Measurements from ENCODE around the gene CDK5. TPM values are rescaled to one million over a fixed set of nuclear protein-coding genes. Genes with fewer than 3 reads are reported as not detected.
A peak's percentile ranks its signal among the peaks of the same experiment; 100 is the strongest.

CDK5 gene
- total and polyA plus RNA-seq, 9 of the 15 experiments (the other 6 are each of a cell fraction or from before 2014, with no cell fraction given): 3.2 to 38.0 (median 27.5) TPM

DNA sequence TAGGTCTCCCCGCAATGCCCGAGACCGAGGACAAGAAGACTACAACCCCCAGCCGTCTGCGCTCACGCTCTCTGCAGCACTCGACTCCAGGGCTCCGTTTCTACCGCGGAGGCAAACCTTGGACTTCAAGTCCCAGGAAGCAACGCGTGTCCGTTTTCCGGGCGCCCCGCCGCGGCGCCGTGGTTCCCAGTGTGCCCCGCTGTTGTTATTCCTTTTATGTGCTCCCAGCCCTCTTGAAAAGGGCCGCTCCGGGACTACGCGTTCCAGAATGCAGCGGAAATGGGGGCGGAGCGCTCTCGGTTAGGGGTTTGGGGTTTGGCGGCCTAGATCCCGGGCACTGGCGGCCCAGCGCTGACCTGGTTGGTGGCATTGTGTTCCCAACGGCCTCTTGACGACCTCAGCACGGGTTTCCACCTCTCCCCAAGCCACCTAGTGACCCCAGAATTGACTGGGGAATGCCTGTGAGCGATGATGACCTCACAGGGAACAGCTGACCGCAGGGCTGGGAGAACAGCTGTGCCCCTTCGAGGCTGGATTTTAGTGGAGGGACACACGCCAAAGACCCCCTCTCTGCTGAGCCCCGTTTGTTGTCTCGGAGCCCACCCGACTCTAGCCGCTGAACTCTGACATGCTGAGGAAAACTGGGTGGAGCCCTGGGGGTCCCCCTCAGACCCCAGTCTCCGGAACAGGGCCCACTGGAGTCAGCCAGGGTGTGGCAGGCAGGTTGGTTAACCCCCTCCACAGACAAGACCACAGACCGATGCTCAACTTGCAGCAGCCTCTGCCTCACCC is 488 bp upstream of the CDK5 start (continued):
- TF ChIP-seq, protein P1, sequence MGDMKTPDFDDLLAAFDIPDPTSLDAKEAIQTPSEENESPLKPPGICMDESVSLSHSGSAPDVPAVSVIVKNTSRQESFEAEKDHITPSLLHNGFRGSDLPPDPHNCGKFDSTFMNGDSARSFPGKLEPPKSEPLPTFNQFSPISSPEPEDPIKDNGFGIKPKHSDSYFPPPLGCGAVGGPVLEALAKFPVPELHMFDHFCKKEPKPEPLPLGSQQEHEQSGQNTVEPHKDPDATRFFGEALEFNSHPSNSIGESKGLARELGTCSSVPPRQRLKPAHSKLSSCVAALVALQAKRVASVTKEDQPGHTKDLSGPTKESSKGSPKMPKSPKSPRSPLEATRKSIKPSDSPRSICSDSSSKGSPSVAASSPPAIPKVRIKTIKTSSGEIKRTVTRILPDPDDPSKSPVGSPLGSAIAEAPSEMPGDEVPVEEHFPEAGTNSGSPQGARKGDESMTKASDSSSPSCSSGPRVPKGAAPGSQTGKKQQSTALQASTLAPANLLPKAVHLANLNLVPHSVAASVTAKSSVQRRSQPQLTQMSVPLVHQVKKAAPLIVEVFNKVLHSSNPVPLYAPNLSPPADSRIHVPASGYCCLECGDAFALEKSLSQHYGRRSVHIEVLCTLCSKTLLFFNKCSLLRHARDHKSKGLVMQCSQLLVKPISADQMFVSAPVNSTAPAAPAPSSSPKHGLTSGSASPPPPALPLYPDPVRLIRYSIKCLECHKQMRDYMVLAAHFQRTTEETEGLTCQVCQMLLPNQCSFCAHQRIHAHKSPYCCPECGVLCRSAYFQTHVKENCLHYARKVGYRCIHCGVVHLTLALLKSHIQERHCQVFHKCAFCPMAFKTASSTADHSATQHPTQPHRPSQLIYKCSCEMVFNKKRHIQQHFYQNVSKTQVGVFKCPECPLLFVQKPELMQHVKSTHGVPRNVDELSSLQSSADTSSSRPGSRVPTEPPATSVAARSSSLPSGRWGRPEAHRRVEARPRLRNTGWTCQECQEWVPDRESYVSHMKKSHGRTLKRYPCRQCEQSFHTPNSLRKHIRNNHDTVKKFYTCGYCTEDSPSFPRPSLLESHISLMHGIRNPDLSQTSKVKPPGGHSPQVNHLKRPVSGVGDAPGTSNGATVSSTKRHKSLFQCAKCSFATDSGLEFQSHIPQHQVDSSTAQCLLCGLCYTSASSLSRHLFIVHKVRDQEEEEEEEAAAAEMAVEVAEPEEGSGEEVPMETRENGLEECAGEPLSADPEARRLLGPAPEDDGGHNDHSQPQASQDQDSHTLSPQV (IDR thresholded peaks at IDR 0.05): no peak
- TF ChIP-seq ZNF77 (CRISPR knock-in tag; IDR thresholded peaks at IDR 0.05): no peak
- TF ChIP-seq TAF9B (IDR thresholded peaks at IDR 0.05; ENCODE audit: partially characterized antibody): no peak
- TF ChIP-seq MAFK (IDR thresholded peaks at IDR 0.05; ENCODE audit: low read length): peak; percentile 19; the same call in 1 of the 2 replicates
- TF ChIP-seq SIN3B (IDR thresholded peaks at IDR 0.05; ENCODE audit: low read depth): no peak
- 0 out of 2 replicates have a peak, but pooled peaks have one; percentile 14 for TF ChIP-seq E2F3 (CRISPR knock-in tag; IDR thresholded peaks at IDR 0.05)
- TF ChIP-seq ZNF263 (CRISPR knock-in tag; IDR thresholded peaks at IDR 0.05; ENCODE audit: borderline replicate concordance): no peak
- TF ChIP-seq MYBL2 (IDR thresholded peaks at IDR 0.05; ENCODE audit: low read depth): no peak
- no peak for TF ChIP-seq MYBL2 (CRISPR knock-in tag; IDR thresholded peaks at IDR 0.05; ENCODE audit: borderline replicate concordance)
- TF ChIP-seq, protein P2, sequence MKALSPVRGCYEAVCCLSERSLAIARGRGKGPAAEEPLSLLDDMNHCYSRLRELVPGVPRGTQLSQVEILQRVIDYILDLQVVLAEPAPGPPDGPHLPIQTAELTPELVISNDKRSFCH (CRISPR knock-in tag; IDR thresholded peaks at IDR 0.05): no peak
- TF ChIP-seq, protein P2 (tag; IDR thresholded peaks at IDR 0.05): no peak
- no peak for TF ChIP-seq ZSCAN32 (CRISPR knock-in tag; IDR thresholded peaks at IDR 0.05)
- TF ChIP-seq, protein P3, sequence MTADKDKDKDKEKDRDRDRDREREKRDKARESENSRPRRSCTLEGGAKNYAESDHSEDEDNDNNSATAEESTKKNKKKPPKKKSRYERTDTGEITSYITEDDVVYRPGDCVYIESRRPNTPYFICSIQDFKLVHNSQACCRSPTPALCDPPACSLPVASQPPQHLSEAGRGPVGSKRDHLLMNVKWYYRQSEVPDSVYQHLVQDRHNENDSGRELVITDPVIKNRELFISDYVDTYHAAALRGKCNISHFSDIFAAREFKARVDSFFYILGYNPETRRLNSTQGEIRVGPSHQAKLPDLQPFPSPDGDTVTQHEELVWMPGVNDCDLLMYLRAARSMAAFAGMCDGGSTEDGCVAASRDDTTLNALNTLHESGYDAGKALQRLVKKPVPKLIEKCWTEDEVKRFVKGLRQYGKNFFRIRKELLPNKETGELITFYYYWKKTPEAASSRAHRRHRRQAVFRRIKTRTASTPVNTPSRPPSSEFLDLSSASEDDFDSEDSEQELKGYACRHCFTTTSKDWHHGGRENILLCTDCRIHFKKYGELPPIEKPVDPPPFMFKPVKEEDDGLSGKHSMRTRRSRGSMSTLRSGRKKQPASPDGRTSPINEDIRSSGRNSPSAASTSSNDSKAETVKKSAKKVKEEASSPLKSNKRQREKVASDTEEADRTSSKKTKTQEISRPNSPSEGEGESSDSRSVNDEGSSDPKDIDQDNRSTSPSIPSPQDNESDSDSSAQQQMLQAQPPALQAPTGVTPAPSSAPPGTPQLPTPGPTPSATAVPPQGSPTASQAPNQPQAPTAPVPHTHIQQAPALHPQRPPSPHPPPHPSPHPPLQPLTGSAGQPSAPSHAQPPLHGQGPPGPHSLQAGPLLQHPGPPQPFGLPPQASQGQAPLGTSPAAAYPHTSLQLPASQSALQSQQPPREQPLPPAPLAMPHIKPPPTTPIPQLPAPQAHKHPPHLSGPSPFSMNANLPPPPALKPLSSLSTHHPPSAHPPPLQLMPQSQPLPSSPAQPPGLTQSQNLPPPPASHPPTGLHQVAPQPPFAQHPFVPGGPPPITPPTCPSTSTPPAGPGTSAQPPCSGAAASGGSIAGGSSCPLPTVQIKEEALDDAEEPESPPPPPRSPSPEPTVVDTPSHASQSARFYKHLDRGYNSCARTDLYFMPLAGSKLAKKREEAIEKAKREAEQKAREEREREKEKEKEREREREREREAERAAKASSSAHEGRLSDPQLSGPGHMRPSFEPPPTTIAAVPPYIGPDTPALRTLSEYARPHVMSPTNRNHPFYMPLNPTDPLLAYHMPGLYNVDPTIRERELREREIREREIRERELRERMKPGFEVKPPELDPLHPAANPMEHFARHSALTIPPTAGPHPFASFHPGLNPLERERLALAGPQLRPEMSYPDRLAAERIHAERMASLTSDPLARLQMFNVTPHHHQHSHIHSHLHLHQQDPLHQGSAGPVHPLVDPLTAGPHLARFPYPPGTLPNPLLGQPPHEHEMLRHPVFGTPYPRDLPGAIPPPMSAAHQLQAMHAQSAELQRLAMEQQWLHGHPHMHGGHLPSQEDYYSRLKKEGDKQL (CRISPR knock-in tag; IDR thresholded peaks at IDR 0.05; ENCODE audit: borderline replicate concordance): no peak
- no peak for TF ChIP-seq KLF10 (CRISPR knock-in tag; IDR thresholded peaks at IDR 0.05)
- TF ChIP-seq, protein P4, sequence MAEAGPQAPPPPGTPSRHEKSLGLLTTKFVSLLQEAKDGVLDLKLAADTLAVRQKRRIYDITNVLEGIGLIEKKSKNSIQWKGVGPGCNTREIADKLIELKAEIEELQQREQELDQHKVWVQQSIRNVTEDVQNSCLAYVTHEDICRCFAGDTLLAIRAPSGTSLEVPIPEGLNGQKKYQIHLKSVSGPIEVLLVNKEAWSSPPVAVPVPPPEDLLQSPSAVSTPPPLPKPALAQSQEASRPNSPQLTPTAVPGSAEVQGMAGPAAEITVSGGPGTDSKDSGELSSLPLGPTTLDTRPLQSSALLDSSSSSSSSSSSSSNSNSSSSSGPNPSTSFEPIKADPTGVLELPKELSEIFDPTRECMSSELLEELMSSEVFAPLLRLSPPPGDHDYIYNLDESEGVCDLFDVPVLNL (CRISPR knock-in tag; IDR thresholded peaks at IDR 0.05; ENCODE audit: low read depth): no peak
- peak; percentile 80 for TF ChIP-seq L3MBTL2 (IDR thresholded peaks at IDR 0.05)
- peak; percentile 45 for TF ChIP-seq LEF1 (IDR thresholded peaks at IDR 0.05)

All from K562 (cell line).